Peyer's patch (tissue), 4 donors: ENCODE data around the gene MCTP1.

Source experiments
- POLR2A ChIP-seq, 2 donors: fragments of 450-650 bp; IDR thresholded peaks; one replicate each; pipeline ENCODE4 v1.5.1; 2017; ENCODE audit warnings: antibody characterized with exemption in 2 of 2, mild to moderate bottlenecking in 2 of 2, moderate library complexity in 2 of 2
- TF ChIP-seq, protein P1 (sequence below), 6 experiments: fragments of 450-650 bp in 4 of 6; fragments of 200-600 bp in 2 of 6; sonication (generic) in 1 of 6; IDR thresholded peaks; one replicate each; pipeline ENCODE4 v1.5.1; 2017 to 2019; ENCODE audit warnings: antibody characterized with exemption in 6 of 6, mild to moderate bottlenecking in 3 of 6, moderate library complexity in 1 of 6

DNA sequence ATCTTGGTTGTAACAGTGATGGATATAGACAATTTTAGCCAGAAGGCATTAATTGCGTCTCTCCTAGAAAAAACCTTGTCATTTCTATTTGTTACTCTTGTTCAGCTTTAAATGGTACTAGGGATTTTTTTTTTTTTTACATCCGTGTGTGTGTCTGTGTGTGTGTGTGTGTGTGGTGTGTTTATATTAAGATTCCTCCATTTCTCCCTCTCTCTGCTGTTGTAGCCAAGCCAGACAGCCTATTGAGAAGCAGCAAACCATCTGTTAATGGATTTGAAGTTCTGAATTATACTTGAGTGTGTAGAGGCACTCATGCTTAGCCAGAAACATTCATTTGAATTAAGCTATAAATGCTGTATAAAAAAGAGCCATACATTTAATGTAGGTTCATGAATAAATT is 594.1 kb downstream of the MCTP1 start:
- TF ChIP-seq, protein P1, sequence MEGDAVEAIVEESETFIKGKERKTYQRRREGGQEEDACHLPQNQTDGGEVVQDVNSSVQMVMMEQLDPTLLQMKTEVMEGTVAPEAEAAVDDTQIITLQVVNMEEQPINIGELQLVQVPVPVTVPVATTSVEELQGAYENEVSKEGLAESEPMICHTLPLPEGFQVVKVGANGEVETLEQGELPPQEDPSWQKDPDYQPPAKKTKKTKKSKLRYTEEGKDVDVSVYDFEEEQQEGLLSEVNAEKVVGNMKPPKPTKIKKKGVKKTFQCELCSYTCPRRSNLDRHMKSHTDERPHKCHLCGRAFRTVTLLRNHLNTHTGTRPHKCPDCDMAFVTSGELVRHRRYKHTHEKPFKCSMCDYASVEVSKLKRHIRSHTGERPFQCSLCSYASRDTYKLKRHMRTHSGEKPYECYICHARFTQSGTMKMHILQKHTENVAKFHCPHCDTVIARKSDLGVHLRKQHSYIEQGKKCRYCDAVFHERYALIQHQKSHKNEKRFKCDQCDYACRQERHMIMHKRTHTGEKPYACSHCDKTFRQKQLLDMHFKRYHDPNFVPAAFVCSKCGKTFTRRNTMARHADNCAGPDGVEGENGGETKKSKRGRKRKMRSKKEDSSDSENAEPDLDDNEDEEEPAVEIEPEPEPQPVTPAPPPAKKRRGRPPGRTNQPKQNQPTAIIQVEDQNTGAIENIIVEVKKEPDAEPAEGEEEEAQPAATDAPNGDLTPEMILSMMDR (IDR thresholded peaks at IDR 0.05), result no peak
- TF ChIP-seq POLR2A (IDR thresholded peaks at IDR 0.05), result no peak
